Lower leg skin (tissue), 3 donors: Measurements from ENCODE around the gene SSTR1.

ENCODE experiments used
- POLR2A ChIP-seq, 2 donors: fragments of 450-650 bp; IDR thresholded peaks; one replicate each; pipeline ENCODE4 v1.6.1; 2016 to 2017; ENCODE audit warnings: antibody characterized with exemption in 2 of 2, mild to moderate bottlenecking in 1 of 2, moderate library complexity in 1 of 2
- TF ChIP-seq, protein P1 (sequence below), 3 donors: fragments of 450-650 bp; IDR thresholded peaks; one replicate each; pipeline ENCODE4 v1.5.1; 2016; ENCODE audit warnings: antibody characterized with exemption in 3 of 3, mild to moderate bottlenecking in 3 of 3, moderate library complexity in 2 of 3

DNA sequence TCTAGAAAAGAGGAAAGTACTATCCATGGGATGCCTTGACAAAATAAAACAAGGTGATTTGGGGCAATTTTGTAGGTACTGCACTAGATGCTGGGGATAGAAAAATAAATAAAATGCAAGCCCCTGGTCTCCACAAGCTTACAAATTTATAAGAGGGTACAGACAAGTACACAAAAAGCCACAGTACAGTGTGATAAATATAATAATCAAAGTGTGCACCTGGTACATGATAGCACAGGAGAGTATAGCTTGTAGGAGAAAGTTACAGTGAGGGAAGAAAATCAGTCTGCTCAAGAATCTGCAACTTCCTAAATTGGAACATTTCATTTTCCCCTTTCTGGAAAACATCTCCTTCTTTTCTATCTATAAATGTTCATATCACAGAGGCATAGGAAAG lies 3.0 kb upstream of the SSTR1 start:
- TF ChIP-seq, protein P1, sequence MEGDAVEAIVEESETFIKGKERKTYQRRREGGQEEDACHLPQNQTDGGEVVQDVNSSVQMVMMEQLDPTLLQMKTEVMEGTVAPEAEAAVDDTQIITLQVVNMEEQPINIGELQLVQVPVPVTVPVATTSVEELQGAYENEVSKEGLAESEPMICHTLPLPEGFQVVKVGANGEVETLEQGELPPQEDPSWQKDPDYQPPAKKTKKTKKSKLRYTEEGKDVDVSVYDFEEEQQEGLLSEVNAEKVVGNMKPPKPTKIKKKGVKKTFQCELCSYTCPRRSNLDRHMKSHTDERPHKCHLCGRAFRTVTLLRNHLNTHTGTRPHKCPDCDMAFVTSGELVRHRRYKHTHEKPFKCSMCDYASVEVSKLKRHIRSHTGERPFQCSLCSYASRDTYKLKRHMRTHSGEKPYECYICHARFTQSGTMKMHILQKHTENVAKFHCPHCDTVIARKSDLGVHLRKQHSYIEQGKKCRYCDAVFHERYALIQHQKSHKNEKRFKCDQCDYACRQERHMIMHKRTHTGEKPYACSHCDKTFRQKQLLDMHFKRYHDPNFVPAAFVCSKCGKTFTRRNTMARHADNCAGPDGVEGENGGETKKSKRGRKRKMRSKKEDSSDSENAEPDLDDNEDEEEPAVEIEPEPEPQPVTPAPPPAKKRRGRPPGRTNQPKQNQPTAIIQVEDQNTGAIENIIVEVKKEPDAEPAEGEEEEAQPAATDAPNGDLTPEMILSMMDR (IDR thresholded peaks at IDR 0.05): no peak
- no peak for TF ChIP-seq POLR2A (IDR thresholded peaks at IDR 0.05)
